GM23338 (cell line): ENCODE measurements around the gene LEFTY2.

Experiments used
- CREB1 ChIP-seq: fragments of 250-450 bp; sonication (Bioruptor Pico); IDR thresholded peaks from 2 replicates; pipeline ENCODE4 v1.5.0; 2020; ENCODE audit warnings: low read depth, mild to moderate bottlenecking, moderate library complexity
- CTCF ChIP-seq, 2 experiments: fragments of 200-600 bp in 1 of 2; sonication (generic) in 1 of 2; conservative IDR thresholded peaks; 2 replicates each; pipeline versions ENCODE4 v1.5.1 to v1.6.1; 2016 to 2017; ENCODE audit warnings: antibody characterized with exemption in 2 of 2, low read depth in 2 of 2, mild to moderate bottlenecking in 2 of 2, moderate library complexity in 1 of 2
- ETS1 ChIP-seq: IDR thresholded peaks from 2 replicates; pipeline ENCODE4 v1.6.1; 2016; ENCODE audit warnings: antibody characterized with exemption
- EZH2 ChIP-seq: fragments of 200-600 bp; sonication (generic); IDR thresholded peaks from one replicate; pipeline ENCODE4 v1.8.0; 2017; ENCODE audit warnings: antibody characterized with exemption, mild to moderate bottlenecking, low read depth; ENCODE audit not compliant: unreplicated experiment
- EZH2phosphoT487 ChIP-seq: fragments of 200-600 bp; sonication (generic); IDR thresholded peaks from one replicate; pipeline ENCODE4 v1.8.1; 2018; ENCODE audit warnings: antibody characterized with exemption; ENCODE audit not compliant: unreplicated experiment
- JUNB ChIP-seq: IDR thresholded peaks from one replicate; pipeline ENCODE4 v1.6.1; 2016; ENCODE audit warnings: antibody characterized with exemption; ENCODE audit not compliant: unreplicated experiment
- POLR2AphosphoS5 ChIP-seq: IDR thresholded peaks from 2 replicates; pipeline ENCODE4 v1.6.1; 2016; ENCODE audit warnings: antibody characterized with exemption, low read depth

- TF ChIP-seq EZH2phosphoT487, result no peak
- TF ChIP-seq POLR2AphosphoS5, result no peak
- no peak for TF ChIP-seq EZH2
- TF ChIP-seq CTCF (conservative IDR thresholded peaks at IDR 0.05; ENCODE audit: low read depth in 2 of 2), result no peak
- TF ChIP-seq JUNB, result no peak
- no peak for TF ChIP-seq ETS1
- TF ChIP-seq CREB1 (CRISPR knock-in tag), result no peak
These were observed 21.1 kb downstream of the LEFTY2 start for GRCh38 chr1:225919906-225920305.
